Activated CD8-positive, alpha-beta memory T cell treated with anti-CD3 and anti-CD28 coated beads, Interleukin-2, amount 50 U/mL, for 24 hours (primary cell): Measurements from ENCODE around the gene PRR33.
"Not testable (repeated sequence)": the region's sequence is repeated elsewhere in the genome, so short reads cannot be mapped to it uniquely, and the experiment has no call there.

Source experiments
- DNase-seq: peaks from one replicate; pipeline ENCODE4 v3.0.0-alpha.2; 2020; ENCODE audit errors: extremely low read depth

The PRR33 gene

DNA sequence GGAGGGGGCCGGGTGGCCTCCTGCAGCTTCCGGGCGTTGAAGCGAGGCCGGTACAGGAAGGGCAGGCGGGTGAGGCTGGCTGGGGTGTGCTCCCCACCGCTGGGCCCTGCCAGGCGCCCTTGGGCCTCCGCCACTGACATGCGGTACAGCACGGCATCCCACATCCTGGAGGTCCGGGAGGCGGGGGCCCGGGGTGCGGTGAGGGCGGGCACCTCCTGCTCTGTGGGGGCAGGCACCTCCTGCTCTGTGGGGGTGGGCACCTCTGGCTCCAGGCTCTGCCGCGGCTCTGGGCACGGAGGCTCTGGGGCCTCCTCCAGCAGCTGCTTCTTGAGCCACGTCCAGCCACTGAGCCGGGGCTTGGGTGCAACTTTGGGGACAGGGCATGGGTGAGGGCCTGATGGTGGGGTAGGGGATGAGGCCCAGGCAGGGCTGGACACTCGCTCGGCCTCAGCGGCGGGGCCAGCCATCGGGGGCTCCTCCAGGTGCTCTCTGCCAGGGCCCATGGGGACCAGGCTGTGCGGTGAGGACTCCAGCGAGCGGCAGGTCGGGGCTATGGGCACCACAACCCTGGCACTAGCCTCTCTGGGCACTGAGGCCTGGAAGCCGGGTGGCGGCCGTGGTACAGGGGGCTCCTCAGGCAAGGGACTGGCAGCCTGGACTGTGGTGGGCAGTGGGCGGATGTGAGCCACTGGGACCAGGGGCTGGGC lies 2.3 kb downstream of the PRR33 start:
- DNase-seq, result peak; percentile 31

DNA sequence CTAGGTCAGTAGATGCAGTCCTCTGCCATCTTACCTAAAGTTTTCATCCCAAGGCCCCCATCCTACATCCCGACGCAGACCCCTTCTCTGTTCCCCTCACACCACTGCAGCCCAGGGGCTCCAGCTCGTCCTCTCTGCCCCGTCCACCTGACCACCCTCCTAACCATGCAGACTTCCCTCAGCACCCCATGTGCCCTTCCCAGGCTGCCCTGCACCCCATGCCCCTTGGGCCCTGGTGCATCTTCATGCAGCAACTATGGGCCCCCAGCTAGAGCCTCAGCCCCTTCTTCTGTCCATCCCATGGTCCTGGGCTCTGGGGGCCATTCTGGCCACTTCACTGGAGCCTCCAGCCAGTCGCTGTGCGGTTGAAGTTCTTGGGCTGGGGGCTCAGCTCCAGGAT lies 2.9 kb downstream of the PRR33 start:
- no peak for DNase-seq

DNA sequence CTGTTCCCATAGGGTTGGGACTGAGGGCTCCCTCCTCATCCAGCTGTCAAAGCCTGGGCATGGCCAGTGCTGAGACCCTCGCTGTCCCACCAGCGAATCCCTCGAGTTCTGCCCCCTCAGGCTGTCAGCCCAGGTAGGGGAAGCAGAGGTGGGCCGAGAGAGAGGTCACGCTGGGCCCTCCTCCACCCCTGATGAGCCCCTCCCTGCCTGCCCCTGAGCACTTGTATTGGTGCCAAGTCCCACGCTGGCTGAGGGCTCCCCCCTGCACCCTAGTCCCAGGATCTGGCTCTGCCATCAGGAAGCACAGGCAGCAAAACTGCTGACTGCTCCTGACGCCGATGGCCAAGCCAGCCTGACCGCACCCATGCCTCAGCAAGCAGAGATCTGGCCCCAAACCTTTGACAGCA lies 3.3 kb downstream of the PRR33 start:
- DNase-seq, result no peak

DNA sequence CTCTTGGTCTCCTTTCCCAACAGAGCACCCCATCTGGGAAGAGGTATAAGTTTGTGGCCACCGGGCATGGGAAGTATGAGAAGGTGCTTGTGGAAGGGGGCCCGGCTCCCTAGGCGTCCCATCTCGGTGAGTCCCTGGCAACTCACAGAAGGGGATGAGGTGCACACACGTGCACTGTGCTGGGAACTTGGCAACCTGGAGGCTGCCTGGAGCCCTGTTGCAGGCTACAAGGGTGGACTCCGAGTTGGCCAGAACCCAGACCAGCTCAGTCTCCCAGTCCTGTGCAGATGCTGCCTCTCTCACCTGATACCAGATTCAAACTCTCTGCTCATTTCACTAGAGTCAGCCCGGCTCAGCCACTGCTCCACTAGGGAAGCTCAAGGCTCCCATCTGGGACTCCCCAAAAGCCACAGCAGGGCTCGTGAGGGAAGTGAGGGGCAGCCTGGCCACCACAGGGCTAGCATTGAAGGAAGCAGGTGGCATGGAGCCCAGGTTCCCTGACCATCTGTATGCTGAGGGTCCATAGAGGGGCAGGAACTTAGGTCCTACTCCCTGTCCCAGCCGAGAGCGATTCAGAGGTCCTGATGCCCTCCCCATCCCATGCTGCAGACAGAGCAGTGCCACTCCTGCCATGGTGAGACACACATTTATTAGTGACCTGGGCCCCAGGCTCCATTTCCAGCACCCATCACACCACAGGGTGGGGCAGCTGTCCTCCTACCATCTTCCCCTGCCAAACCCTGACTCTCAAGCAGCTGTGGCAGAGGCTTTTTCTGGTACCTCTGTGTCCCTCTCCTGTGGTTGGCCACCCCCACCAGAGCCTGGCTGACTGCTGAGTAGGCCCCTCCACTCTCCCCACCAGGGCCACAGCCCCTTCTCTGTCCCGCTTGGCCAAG lies 4.0 kb downstream of the PRR33 start:
- no peak for DNase-seq

DNA sequence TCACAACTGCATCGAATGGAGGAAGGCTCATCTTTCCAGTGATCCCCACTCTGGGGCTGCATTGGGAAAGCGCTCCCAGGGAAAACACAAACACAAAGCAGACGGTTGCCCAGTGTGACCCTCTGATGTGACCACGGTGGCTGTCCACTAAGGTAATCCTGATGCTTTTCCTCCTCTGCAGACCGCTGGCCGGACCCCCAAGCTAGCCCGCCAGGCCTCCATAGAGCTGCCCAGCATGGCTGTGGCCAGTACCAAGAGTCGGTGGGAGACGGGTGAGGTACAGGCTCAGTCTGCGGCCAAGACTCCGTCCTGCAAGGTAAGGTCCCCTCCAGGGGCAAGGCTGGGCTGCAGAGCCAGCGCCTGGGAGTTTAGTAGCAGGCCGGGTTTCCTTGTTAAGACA lies 5.1 kb downstream of the PRR33 start:
- DNase-seq, result not testable (repeated sequence)

DNA sequence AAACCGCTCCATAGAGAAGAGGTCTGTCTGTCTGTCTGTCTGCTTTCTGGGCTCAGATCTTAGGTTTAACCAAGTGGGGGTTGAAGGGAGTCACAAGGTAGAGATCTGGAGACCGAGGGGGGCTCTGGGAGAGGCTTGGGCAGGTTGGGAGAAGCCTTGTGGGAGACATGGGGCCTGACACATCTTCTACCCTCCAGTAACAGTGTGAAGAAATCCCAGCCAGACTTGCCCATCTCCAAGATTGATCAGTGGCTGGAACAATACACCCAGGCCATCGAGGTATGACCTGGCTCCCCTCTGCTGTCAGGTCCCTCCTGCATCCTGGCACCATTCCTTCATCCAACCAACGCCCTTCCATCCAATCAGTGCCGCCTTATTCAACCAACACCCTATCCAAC lies 7.4 kb downstream of the PRR33 start:
- DNase-seq, result no peak

DNA sequence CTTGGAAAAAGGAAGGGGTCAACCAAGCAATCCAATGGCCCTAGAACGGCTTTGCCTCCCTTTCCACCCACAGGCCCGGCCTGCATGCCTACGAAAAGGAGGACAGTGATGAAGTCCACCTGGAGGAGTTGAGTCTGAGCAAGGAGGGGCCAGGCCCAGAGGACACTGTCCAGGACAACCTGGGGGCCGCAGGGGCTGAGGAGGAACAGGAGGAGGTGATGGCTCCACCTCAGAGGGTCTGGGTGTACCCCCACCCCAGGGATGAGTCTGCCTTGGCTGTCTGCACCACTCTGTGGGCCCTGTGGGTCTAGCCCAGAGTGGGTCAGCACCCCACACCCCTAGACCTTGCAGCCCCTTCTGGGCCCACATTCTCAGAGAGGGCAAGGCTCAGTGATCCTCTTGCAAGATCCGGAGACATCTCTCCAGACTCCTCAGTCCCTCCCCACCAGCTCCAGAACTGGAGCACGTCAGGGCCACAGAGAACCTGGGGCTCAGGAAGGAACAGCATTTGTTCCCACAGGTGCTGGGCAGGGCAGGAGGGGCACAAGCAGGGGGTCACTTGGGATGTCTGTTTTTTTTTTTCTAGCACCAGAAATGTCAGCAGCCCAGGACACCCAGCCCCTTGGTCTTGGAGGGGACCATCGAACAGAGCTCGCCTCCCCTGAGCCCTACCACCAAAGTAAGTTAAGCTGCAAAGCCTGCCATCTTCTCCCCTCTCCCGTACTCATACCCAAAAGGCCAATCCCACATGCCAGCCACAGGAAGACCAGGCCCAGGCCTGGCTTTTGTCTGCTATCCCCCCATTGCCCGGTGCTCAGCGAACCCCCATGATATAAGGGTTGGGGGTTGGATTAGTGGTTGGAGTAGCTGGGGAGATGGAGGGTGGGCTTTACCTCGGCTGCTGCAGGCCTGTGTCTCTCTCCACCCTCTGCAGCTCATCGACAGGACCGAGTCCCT lies 8.1 kb downstream of the PRR33 start:
- DNase-seq, result no peak

DNA sequence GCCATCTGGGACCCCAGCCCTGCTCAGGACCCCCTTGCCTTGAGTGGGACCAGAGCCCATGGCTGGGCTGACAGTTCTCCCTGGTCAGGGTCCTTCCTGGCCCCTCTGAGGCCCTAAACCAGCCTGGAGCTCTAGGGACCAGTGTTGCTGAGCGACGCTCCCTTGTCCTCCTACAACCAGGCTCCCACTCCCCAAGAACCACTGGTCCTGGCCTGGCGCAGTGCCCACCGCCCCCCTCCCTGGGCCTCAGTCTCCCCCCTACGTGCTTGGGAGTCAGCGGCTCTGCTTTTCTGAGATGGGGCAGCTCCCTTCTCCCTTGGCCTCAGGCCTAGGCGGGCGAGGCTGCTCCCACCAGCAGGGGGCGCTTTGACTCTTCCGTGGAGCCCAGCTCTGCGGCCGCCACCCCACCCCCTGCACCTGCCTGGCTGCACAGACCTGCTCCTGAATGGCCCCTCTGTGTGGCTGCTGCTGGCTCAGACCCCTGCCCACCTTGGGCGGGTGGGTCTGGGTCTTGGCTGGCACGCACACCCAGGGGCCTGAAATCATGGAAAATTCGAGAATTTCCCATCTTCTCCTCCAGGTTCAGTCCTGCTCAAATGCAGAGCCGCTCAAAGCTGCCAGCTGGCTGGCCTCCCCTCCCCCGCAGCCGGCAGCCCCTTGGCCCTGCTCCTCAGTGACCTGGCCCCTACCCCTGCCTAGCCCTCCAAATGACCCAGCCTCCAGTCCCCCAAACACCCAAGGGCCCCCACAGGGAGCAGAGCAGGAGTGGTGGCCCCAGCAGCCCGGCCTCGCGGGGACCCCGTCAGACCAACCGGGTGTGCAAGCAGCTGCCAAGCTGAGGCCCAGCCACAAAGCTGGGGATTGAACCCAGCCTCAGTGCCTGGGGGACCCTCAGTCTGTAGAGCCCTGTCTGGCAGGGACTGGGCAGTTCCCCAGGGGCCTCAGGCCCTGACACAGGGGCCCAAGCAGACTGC lies 9.1 kb downstream of the PRR33 start:
- DNase-seq, result peak; percentile 43

DNA sequence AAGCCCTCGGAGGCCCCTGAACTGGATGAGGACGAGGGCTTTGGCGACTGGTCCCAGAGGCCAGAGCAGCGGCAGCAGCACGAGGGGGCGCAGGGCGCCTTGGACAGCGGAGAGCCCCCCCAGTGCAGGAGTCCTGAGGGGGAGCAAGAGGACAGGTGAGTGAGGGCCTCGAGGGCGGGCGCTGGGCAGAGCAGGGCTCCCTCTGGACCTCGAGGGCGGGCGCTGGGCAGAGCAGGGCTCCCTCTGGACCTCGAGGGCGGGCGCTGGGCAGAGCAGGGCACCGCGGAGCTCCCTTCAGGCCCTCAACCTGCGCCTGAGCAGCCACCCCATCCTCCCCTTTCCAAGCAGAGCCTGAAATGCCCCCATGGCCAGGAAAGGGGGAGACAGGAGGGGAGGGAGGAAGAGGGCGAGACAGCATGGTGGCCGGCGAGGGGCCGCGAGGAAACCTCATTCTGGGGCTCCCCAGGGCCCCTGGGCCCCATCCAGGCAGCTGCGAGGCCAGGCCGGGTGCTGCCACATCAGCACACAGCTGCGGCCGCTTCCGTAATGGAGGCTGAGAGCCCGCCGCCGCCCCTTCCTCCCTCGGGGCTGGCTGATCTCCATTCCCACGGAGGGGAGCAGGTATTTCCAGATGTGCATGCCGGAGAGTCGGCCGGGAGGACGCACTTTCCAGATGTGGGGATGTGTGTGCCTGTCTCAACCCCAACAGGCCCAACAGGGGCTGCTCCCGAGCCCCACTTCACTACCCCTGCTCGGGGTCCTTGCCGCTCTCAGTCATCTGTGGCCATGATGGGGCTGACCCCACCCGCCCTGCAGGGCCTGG lies 10.0 kb downstream of the PRR33 start:
- no peak for DNase-seq

DNA sequence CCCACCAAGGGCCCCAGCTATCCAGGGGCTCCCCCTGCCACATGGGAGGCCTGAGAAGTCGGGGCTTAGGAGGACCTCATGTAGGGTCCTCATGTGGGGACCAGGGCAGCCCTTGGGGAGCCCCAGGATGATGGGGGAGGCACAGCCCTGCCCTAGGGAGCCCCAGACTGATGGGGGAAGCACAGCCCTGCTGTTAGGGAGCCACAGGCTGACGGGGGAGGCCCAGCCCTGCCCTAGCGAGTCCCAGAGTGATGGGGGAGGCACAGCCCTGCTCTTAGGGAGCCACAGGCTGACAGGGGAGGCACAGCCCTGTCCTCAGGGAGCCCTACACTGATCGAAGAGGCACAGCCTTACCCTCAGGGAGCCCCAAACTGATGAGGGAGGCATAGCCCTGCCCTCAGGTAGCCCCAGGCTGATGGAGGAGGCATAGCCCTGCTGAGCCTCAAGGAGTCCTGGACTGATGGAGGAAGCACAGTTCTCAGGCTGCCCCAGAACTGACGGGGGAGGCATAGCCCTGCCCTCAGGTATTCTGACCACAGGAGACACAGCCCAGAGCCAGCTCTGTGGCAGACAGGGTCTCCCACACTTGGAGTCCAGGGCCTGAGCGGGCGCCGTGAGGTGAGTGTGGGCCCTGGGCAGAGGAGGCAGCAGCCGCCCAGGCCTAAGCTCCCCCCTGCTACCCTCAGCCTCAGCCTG lies 10.8 kb downstream of the PRR33 start:
- DNase-seq, result no peak

DNA sequence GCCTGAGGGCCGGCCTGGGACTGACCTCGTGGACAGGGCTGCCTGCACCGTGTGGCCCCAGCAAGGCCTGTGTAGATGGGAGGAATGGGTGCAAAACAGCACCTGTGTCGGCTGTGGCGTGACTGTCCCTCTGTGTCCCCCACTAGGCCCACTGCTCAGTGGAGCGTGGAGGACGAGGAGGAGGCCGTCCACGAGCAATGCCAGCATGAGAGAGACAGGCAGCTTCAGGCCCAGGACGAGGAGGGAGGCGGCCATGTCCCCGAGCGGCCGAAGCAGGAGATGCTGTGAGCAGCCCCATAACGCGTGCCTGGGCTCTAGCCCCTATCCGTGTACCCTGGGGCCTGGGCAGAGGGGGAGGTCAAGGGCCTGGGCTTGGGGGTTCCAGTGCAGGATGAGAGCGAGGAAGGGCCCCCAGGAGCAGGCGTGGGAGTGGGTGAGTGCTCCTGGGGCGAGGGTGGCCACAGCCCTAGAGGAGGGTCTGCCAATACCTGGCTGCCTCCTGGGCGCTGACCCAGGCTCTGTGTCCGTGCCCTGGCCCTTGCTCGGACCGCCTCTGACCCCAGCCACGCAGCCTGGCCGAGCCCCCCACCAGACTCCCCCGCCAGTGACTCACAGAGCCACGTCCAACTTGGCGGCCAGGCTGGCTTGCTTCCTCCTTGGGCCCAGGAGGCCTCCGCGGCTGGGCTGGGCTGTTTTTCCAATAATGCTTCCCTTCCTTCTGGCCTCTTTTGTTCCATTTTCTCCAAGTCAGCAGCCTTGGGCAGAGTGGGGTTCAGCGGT lies 11.6 kb downstream of the PRR33 start:
- DNase-seq, result no peak

DNA sequence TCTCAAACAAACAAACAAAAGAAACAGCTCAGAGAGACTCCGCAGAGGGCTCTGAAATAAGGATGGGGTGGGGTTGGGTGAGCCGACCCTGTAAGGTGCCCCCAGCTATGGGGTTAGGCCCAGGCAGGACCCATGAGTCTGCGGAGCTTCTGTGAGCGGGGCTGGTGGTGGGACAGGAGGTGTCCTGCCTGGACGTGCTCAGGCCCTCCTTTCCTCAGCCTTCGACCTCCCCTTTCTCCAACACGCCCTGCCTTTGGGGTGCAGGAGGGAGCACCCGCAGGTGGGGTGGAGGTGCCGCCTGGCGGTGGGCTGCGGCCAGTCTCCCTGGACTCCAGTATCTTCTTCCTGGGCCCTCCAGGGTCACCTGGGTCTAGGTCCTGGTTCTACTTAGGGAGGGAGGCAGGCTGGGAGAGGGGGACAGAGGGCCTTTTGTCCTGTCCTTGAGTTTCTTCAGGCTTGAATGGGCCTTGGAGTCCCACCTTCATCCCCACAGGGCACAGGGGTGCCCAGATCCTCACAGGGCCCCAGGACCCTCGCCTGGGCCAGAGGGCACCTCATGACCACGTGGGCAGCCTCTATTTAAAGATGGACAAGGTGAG lies 12.3 kb downstream of the PRR33 start:
- DNase-seq, result no peak

DNA sequence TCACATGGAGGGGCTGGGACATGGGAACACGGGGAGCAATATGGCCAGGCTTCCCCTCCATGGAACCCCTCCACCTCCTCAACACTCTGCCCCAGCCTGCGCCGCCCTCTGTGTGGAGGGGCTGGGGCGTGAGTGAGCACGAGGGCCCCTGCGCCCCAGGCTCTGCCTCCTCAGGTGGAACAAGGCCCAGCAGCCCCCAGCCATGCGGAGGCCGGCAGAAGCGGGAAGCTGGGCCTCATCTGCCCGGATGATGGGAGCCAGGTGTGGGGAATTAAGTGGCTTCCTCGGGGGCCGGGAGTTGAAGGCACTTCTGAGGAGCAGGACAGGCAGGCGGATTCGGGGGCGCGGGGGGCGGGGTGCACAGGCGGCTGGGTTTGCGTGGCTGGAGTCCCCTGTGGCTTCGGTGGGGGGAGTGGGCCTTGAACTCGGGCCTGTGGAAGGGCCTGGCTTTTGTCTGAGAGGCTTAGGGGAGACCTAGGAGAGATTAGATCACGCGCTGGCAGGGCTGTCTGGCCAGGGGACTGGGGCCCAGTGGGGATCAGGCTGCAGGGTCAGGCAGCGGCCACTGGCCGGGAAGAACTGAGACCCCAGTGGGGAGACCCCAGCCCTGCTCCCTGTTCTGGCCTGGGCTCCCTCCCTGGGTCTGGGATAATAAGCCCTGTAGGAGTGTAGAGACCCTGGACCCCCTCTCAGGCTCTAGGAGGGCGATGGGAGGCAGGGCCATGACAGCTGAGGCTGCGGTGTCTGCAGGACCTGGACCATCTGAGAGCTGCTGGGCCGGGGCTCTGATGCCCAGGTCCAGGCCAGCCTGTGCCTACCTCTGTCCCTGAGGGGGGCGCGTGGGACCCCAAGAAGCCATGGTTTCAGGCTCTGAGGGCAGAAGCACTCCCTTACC lies 13.3 kb downstream of the PRR33 start:
- no peak for DNase-seq

DNA sequence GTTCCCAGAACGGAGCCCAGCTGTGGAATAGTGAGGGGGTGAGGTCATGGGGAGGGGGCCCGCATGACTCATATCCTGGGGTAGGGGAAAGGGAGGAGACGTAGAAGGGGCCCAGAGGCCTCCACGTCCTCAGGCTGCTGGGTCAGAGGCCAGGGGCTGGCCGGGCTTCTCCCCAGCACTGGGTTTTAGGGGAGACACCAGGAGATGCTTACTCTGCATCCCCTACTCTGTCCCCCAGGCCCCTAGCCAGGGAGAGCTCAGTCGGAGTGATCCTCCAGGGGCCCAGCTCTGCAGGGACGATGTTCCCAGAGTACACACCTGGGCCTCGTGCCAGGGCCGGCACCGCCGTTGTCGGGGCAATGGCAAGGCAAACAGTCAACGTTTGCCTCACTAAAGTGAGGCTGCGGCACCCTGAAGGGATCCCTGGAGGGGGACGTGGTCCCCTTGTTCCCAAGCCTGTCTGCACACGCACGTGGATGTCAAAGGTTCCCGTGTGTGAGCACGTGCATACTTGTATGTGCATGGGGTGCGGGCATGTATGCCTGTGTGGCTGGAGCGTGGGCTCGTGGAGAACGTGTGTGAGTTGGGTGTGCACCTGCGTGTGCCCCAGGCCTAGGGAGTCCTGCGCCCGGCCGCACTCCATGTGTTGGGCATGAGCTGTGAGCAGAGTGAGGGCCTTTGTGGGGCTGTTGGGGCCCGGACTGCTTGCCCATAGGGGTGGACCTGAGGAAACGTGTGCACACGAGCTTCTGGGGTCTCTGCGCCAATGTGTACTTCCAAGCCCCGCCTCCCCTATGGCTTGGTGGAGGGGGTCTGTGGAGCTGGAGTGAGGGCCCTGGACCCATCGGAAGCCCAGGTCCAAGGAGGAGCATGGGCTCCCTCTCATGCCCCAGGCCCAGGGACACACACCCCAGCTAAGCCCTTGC lies 14.2 kb downstream of the PRR33 start:
- DNase-seq, result no peak

DNA sequence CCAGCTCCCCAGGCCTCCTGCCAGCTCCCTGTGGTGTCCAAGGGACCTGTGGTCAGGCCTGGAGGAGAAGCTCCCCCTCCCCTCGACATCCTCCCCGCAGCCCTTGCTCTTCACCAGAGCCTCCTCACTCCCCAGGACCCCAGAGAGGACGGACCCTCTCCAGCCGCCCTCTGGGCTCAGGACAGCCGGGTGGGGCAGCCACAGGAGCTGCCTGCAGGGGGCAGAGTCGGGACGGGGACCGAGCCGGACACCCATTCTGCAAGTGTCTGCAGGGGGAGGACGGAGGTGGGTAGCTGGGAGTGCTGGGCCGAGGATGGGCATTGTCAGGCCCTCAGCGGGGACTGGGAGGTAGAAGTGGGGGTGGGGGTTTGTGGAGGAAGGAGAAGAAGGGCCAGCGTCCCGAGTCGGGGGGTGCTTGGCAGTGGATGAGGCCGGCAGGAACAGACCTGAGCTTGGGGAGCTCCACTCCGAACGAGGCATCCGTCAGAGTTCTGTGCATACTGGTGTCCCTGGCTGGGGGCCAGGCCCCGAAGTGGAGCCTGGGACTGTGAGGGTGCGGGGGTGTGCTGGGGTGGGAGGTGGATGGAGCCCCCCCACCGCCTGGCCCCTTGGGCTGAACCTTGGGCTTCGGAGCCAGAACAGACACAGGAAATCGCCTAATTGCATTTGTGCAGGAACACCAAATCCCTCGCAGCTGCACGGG lies 15.2 kb downstream of the PRR33 start:
- DNase-seq, result no peak
